ENCODE data around the gene SUV39H1.

The SUV39H1 gene

GRCh38 chrX:48715072-48715471, 18.5 kb downstream of the SUV39H1 start:
- DNase-seq: no peak

GRCh38 chrX:48715876-48716502, 19.5 kb downstream of the SUV39H1 start:
- no peak for DNase-seq

- no peak for DNase-seq
Observed at GRCh38 chrX:48719958-48720357, 23.4 kb downstream of the SUV39H1 start.

GRCh38 chrX:48720577-48721250, 24.2 kb downstream of the SUV39H1 start:
- DNase-seq: no peak

- no peak for DNase-seq
Observed at GRCh38 chrX:48721916-48722315, 25.4 kb downstream of the SUV39H1 start.

- no peak for DNase-seq
Observed at GRCh38 chrX:48726596-48726995, 30.1 kb downstream of the SUV39H1 start.

GRCh38 chrX:48728653-48729052, 32.1 kb downstream of the SUV39H1 start:
- DNase-seq: no peak

- DNase-seq: no peak
Observed at GRCh38 chrX:48736303-48736702, 39.8 kb downstream of the SUV39H1 start.

GRCh38 chrX:48736878-48737212, 40.3 kb downstream of the SUV39H1 start:
- no peak for DNase-seq

GRCh38 chrX:48737213-48737938, 40.8 kb downstream of the SUV39H1 start:
- peak; percentile 84 for DNase-seq

- DNase-seq: no peak
Observed at GRCh38 chrX:48737940-48738339, 41.4 kb downstream of the SUV39H1 start.

GRCh38 chrX:48741834-48742233, 45.3 kb downstream of the SUV39H1 start:
- DNase-seq: no peak

GRCh38 chrX:48745222-48745621, 48.7 kb downstream of the SUV39H1 start:
- DNase-seq: no peak

GRCh38 chrX:48747415-48748016, 51.0 kb downstream of the SUV39H1 start:
- DNase-seq: no peak

- no peak for DNase-seq
Observed at GRCh38 chrX:48749182-48749581, 52.6 kb downstream of the SUV39H1 start.

- no peak for DNase-seq
Observed at GRCh38 chrX:48751343-48751742, 54.8 kb downstream of the SUV39H1 start.

GRCh38 chrX:48752498-48752897, 56.0 kb downstream of the SUV39H1 start:
- DNase-seq: no peak

- DNase-seq: no peak
Observed at GRCh38 chrX:48753708-48754228, 57.2 kb downstream of the SUV39H1 start.

- DNase-seq: no peak
Observed at GRCh38 chrX:48754238-48754637, 57.7 kb downstream of the SUV39H1 start.
